Activated effector memory CD4-positive, alpha-beta T cell treated with anti-CD3 and anti-CD28 coated beads, Interleukin-2, amount 50 U/mL, for 16 hours (primary cell): ENCODE data around the gene PHLPP1.
"Not testable (repeated sequence)": the region's sequence is repeated elsewhere in the genome, so short reads cannot be mapped to it uniquely, and the experiment has no call there.

Experiments
- DNase-seq: peaks from one replicate; pipeline ENCODE4 v3.0.0-alpha.2; 2020

Gene PHLPP1

DNA sequence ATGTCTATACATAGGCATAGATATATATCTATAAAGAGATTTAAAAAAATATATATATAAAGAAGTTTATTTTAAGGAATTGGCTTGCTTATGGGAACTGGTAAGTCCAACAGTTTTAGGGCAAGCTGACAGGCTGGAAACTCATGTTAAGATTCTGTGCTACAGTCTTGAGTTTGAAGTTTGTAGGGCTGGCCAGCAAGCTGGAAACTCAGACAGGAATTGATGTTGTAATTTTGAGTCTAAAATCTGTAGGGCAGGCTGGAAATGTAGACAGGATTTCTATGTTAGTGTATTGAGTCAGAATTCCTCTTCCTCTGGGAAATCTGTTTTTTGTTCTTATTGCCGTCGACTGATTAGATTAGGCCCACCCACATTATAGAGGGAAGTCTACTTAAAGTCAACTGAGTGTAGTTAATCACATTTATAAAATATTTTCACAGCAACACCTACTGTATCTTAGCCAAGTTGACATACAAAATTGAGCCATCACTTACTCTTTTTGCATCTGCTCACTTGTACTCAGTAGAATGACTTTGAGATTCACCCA lies 60.8 kb downstream of the PHLPP1 start:
- DNase-seq: no peak

DNA sequence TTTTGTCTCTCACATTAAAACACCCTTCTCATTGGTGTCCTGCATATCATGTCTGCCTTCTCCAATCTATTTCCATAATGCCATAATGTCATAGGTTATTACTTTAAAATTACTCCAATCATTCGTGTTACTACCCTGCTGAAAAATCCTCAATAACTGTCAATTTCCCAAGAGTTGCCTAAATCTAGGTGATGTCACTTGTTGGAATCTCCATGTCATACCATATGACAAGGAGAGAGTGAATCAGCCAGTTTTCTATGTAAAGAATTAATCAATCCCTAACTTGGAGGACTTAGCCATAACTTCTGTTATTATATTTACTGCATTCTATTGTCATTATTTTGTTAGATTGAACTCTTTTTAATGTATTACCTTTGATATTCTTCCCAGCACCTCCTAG lies 62.5 kb downstream of the PHLPP1 start:
- DNase-seq: no peak

DNA sequence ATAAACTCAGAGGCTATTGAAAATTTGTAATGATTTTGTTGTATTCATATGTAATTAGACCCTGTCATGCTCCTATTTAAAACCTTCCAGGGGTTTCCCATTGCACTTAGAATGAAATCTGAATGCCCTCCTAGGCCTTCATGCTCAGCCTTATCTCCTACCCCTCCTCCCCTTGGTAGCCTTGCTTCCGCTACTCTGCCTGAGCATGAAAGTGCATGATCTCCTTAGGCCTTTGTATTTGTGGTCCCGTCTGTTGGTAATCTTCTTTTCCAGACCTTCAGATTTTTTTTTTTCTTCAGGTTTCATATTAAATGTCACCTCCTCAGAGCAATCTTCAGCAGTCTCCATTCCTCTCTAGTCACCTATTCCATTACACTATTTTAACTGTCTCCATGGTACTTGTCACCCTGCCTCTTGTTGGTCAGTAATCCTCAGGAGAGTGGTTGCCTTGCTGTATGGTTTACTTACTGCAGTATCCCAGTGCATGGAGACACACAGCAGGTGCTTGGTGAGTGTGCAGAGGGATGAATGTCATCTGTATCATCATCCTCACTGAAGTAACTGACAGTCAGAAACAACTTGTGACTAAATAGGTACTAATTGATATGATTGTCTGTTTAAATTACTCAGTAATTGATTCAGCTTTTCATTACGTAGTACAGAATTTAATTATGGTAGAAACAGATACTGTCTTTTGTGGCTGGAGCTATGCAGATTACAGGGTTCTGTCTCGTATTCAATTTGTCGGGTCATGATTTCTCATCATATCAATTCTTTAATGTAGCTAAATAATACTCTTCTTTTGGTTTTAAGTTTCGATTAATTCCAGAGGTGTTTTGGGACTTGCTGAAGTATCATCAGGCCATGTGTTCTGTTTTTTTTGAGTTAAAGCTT lies 63.9 kb downstream of the PHLPP1 start:
- DNase-seq: no peak

DNA sequence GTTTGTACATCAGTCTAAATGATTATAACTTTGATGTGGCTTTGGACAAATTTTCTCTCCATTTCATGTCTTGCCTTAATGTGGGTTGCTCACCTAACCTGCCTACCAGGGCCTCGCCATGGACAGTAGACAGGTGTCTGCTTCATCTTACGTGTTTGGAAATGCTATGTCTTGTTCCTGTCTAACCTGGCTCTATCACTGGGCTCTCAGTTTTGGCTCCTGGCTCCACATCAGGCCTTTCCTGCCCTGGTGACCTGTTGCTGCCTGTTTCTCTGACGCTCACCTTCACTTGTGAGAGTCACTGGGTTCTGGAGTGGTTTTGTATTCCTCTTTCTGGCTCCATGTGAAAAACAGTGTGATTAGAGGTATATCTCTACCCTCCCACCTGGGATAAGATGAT lies 65.9 kb downstream of the PHLPP1 start:
- DNase-seq: no peak

DNA sequence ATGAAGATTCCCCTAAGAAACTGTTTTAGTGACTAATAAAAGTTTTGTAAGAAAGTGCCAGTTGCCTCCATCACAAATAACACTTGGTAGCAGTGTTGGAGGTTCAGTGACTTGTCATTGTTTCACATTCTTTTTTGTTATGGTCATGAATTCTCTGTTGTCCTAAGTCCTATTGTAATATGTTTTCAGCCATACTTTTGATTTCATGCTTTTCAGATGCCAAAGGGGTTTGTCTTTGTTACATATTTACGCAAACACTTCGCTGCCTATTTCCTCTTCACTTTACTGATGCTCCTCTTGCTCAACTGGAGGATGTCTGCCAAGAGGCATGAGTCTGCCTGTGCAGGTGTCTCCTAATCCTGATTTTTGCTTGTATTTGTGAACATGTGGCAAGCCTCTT lies 66.6 kb downstream of the PHLPP1 start:
- no peak for DNase-seq

DNA sequence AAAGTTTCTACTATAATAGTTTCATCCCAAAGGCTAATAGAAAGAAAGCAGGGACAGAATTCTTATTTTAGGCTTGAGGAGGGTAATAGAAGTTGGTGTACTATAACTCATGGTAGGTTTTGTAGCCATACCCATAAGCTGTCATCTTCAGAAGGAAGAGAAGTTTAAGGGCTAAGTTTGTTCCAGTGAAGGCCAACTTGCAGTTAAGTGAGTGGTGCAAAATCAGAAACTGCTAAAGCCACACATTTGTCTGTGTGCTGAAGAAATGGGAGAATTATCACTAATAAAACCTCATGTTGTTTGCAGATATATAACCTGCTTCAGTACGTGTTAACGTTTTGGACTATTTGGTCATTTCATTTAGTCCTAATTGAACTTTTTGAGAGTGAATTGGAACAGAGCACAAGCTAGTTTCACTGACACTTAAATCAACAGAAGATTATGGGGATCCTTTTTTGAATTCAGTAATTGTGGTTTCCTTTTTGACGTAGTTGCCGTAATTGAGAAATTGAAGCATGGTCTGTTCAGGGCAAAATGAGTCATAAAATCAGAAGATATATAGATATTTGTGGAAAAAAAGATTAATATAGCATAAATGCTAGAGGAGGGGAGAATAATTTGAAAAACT lies 69.1 kb downstream of the PHLPP1 start:
- no peak for DNase-seq

DNA sequence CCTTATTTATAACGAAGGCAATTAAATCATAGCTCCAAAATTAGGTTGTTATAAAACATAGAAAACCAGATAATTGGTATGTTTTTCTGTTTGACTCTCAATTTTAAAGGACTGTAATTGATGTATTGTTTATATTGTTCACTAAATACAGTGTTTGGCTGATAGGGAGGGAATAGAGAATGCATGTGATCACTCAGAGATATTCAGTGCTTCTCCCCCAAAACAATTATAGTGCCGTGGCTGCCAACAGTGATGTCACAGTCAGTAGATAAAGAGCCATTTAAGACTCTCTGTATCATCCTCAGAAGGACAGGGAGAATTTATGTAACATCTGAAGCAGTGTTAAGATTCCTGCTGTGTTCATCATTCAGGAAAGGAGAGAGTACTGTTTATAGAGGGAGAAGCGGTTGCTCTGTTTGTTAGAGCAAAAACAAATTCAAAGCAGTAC lies 69.6 kb downstream of the PHLPP1 start:
- no peak for DNase-seq

DNA sequence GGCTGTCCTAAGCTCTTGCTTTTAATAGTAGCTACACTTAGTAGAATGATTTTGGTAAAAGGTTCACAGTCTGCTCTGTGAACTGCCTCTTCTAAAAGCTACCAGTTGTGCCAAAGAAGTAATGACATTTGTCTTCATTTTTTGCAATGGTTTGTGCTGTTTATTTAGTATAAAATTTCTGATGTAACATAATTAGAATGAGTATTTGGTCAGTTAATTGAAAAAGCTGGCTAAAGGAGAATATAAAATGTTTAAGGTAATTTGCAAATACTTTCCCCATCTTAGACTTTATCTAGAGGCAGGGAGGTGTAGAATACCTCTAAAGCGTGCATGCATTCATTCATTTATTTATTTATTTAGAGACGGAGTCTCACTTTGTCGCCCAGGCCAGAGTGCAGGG lies 71.3 kb downstream of the PHLPP1 start:
- no peak for DNase-seq

DNA sequence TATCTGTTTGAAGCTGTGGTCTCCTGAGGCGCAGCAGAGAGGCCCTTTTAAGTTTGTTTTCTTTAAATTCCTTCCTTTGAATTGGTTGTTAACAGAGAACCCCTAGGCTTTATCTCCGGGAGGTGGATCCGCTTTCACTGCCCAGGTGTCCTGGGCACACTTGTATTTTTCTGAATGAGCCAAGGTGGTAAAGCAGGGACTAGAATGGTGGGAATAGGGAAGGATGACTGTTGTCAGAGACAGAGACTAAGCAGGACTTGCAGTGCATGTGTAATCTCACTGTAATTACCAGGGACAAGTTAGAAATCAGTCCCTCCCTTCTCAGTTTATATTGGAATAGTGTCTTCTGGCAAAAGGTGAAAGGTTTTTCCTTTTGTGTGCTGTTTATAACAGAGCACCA lies 72.8 kb downstream of the PHLPP1 start:
- DNase-seq: no peak

DNA sequence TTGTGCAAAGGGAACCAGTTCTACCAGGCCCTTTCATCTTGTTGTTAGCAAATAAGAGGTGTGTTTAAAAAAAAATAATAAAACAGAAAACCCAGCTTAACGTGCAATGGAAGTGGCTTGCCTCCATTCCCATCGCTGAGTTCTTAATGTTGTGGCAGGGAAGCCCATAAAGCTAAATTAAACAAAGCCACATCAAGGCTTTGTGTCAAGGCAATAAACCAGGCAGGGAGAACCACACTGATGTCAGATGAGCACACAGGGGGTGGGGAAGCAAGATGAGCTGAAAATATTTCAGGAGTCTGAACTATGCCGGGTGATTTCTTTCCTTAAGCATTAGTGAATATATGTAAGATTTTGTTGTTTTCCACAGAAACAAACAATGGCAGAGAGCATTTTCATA lies 73.5 kb downstream of the PHLPP1 start:
- DNase-seq: no peak

DNA sequence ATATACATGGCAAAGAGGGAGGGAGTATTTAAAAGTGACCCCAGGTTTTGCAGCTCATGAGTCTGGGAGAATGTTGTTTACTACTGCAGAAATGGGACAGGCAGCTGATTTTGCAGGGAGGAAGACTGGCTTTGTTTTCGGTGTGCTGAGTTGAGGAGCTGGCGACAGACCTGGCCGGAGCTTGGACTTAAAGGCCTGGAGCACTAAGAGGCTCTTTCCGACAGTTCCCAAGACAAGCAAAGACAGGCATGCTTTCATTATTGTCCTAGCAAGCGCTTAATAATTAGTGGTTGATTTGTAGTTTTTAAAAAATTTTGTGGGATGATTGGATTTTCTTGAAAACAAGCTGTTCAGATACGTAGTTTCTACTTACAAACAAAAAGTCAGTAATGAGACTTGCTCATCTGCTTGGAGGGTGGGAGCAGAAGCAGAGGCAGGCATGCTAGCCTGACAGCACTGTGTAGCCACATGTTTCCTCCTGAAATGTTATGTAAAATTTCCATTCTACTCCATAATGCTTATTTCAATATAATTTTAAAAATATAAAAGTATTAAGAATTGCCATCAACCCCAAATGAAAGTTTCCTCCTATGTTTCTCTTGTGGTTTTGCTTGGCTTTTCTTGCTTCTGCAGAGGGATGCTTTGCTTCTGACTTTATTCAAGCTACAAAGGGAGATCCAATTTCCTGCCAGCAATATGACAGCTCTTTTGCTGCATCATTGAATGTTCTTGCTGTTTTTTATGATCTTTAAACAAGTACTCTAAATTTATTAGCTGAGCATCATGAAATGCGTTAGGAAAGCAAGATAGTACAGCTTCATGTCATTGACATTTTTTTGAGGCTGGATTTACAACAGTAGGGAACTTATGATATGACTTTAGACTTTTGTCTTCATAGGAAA lies 75.8 kb downstream of the PHLPP1 start:
- no peak for DNase-seq

DNA sequence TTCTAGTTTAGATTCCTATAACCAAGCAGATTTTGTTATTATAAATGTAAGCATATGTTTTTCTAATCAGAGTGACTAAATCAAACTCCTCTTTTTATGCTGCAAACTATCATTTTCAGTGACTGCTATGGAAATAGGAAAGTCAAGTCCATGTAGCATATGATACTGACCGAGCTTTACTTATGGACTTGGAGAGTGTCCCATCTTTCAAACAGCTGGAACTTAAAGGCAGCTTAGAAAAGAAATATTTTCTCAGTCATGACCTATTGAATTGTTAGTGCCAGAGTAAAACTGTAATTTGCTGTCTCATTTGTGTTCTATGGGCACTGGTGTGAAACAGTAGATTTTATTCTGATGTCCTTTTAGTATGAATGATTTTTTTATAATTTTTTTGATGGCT lies 76.7 kb downstream of the PHLPP1 start:
- DNase-seq: no peak

DNA sequence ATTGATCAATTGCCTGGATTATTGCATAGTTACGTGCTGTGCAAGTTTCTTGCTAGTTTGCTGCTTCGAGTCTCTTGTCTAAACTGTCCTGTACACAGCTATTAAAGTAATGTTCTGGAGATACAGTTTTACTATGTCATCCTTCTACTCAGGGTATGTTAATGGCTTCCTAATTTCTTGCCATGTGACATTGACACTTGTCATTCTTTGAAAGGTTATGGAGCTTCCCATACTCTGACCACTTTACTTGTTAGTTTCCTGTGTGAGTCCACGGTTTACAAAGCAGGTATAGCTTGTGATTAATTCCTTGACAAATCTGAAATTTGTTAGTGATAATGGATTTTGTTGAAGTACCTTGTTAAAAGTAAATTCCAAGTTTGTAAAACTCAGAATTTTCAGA lies 80.5 kb downstream of the PHLPP1 start:
- no peak for DNase-seq

DNA sequence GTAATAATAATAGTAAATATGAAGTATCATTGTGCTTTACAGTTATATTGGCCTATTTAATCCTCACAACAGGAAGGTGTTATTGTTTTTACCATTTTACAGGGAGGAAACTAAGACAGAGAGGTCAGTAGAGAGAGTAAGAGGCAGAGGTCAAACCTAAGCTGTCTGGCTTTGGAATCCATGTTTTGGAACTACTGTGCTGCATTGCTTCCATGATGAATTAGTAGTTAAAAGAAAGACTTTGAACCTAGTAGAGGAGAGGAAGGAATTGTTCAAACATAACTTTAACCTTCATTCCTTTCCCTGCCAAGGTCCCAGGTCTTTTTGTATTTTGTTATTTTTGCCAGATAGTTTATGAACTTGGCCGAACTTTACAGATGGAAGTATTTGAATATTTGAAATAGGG lies 80.9 kb downstream of the PHLPP1 start:
- no peak for DNase-seq

DNA sequence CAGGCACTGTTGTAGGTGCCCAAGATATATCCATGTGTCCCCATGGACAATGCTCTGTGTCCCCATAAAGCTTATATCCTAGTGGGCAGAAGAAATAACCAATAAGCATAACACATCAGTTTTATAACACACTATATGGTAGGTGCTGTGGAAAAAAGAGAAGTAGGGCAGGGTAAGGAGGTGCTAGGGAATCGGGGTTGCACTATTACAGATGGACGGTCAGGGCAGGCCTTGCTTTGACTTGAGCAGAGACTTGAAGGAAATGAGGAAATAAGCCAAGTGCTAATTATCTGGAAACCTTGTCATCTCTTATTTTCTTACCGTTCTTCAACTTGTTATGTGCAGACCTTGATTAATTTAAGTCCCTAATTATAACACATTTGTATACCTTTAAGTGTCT lies 82.0 kb downstream of the PHLPP1 start:
- no peak for DNase-seq

DNA sequence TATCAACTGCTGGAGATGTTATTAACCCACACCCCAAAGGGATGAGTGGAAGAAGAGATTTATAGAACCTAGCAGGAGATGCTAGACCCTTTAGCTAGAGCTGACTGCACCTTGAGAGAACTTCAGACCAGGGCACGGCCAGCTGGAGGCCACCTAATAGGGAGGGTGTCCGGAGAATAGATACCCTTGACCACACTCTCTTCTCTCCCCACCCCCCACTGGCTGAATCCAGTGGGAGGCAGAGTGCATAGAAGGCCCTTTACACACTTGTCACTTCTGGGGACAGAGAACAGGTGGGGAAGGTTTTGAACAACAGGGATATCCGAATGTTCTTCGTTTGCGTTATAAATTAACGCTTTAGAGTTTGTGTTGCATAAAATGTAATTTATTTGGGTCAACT lies 84.6 kb downstream of the PHLPP1 start:
- no peak for DNase-seq

DNA sequence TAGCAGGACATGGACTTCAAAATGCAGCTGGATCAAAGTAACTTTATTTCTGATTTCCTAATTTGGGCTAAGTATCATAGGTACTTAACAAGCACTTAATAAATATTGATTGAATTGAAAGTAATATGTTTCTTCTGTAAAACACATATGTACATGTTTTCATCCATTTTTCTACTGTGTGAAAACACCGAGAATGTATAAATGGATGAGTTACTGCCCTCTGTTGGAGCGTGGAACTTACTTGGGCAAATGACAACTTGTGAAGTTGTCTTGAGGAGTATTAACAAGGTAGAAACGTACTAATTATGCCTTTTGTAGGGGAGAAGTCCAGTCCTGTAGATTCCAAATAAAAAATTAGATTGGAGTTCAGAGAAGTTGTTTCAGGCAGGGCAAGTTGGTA lies 87.2 kb downstream of the PHLPP1 start:
- DNase-seq: no peak

DNA sequence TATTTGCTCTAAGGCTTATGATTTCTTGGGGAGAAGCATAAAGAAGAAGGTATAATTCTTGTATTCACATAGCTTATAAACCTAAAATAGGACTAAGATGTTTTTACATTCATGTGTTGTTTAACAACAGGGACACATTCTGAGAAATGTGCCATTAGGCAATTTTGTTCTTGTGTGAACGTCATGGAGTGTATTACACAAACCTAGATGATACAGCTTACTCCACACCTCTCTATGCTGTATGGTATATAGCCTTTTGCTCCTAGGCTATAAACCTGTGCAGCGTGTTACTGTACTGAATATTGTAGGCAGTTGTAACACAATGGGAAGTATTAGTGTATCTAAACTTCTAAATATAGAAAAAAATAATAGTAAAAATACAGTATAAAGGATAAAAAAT lies 92.1 kb downstream of the PHLPP1 start:
- no peak for DNase-seq

DNA sequence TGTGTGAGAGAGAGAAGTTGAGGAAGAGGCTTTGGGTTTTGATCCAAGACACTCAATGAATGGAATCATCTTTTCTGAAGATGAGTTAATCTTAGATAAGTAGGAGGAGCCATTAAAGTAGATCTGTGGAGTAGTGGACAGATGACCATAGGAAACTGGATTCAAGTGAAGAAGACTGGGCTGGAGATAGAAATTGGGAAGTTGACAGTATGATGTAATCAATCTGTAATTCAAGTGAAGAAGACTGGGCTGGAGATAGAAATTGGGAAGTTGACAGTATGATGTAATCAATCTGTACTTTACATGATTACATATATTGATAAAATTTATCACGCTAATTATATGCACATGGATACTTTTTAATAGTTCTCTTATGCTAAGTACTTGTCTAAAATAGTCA lies 92.8 kb downstream of the PHLPP1 start:
- DNase-seq: no peak

DNA sequence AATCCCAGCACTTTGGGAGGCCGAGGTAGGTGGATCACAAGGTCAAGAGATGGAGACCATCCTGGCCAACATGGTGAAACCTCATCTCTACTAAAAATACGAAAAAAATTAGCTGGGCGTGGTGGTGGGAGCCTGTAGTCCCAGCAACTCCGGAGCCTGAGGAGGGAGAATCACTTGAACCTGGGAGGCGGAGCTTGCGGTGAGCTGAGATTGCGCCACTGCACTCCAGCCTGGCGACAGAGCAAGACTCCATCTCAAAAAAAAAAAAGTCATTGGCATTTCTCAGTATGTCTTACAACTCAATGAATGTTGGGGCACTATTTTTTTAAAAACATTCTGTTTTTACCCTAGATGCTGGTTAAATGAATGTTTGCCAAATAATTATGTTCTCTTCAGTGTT lies 94.1 kb downstream of the PHLPP1 start:
- DNase-seq: not testable (repeated sequence)

DNA sequence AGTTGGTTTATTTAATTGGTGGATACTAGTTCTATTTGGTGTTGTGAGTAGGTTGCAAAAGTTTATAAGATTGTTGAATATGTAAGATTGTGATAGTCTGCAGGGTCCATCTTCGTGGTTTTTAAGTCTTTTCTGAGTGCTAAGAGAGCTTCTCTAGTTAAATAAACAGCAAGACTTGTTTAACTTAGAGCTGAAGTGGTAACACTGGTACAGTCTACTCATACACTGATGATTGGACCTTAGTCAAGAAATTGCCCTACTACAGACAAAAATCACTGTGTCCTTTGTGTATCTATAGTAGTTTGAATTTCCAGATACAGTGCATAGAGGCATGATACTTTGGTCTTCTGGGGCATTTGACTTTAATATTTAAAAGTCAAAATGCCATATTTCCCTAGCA lies 94.6 kb downstream of the PHLPP1 start:
- no peak for DNase-seq

DNA sequence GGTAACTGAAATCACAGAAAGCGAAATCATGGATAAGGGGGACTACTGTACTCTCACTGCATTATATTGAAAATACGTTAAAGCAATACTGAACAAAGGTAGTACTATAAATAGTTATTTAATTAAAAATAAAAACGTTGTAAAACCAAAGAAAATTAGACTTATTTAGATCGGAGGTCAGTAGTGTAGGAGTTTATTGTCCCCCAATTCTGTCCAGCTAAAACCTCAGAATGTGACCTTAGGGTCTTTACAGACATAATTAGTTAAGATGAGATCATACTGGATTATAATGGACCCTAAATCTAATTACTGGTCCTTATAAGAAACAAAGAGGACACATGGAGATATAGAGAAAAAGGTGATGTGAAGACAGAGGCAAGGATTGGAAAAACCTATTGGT lies 95.3 kb downstream of the PHLPP1 start:
- DNase-seq: no peak

DNA sequence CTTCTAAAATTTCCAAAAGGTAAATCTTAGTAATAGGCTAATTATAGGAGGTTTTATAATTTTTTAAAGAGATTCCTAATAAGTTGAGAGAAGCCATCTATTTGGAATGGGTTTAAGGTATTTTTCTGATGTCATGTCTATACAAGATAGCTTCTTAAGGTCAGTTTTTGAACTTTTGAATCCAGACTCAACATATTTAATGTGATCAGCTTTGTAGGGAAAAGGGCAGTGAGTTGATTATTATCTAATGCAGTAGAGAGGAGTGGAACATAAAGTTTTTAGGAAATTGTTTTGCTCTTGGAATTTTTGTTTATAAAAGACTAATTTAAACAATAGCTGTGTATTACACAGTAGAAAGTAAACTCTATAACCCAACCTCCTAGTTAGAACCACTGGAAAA lies 96.3 kb downstream of the PHLPP1 start:
- DNase-seq: no peak
